DND-41 (cell line): ENCODE measurements around the gene RNF217.

Source experiments
- ATAC-seq: fragments of 200-7000 bp; cut with Tn5 transposase; 3 replicates; pipeline ENCODE4 v1.9.1; 2021; ENCODE audit warnings: low read depth; ENCODE audit not compliant: insufficient read depth
- DNase-seq: peaks from one replicate; pipeline ENCODE4 v3.0.0-alpha.2; 2020
- H2AFZ ChIP-seq: 2 replicates; pipeline ENCODE4 v1.6.0; 2012; ENCODE audit warnings: low read depth, low read length
- H3K27ac ChIP-seq: 2 replicates; pipeline ENCODE4 v1.5.1; 2012; ENCODE audit warnings: low read length, inconsistent platforms
- H3K27me3 ChIP-seq: fragments of 200-600 bp; sonication (generic); 2 replicates; pipeline ENCODE4 v1.6.0; 2012; ENCODE audit warnings: low read length, mild to moderate bottlenecking, inconsistent platforms; ENCODE audit not compliant: insufficient read depth, poor library complexity
- H3K36me3 ChIP-seq: 2 replicates; pipeline ENCODE4 v1.5.1; 2012; ENCODE audit warnings: low read length, inconsistent platforms; ENCODE audit not compliant: insufficient read depth
- H3K4me1 ChIP-seq: 2 replicates; pipeline ENCODE4 v1.5.1; 2012; ENCODE audit warnings: mild to moderate bottlenecking, low read length; ENCODE audit not compliant: insufficient read depth
- H3K4me2 ChIP-seq: 2 replicates; pipeline ENCODE4 v1.6.0; 2012; ENCODE audit warnings: mild to moderate bottlenecking, moderate library complexity, low read length, inconsistent platforms; ENCODE audit not compliant: insufficient read depth
- H3K4me3 ChIP-seq, 2 experiments: fragments of 200-600 bp in 1 of 2; shearing (Covaris generic) in 1 of 2; 2 replicates each; pipeline ENCODE4 v1.5.1; 2012 to 2016; ENCODE audit warnings: inconsistent platforms in 2 of 2, low read length in 2 of 2, mild to moderate bottlenecking in 2 of 2, low read depth in 1 of 2, moderate library complexity in 1 of 2
- H3K79me2 ChIP-seq: 2 replicates; pipeline ENCODE4 v1.6.0; 2012; ENCODE audit warnings: low read length, inconsistent platforms; ENCODE audit not compliant: insufficient read depth
- H3K9ac ChIP-seq: 2 replicates; pipeline ENCODE4 v1.6.0; 2012; ENCODE audit warnings: low read depth, mild to moderate bottlenecking, inconsistent platforms, low read length, moderate library complexity
- H3K9me3 ChIP-seq: 2 replicates; pipeline ENCODE4 v1.5.1; 2012; ENCODE audit warnings: low read length, moderate library complexity, mild to moderate bottlenecking, inconsistent platforms; ENCODE audit not compliant: insufficient read depth, severe bottlenecking
- H4K20me1 ChIP-seq: 2 replicates; pipeline ENCODE4 v1.6.0; 2012; ENCODE audit warnings: low read length; ENCODE audit not compliant: insufficient read depth
- CTCF ChIP-seq: IDR thresholded peaks from 2 replicates; pipeline ENCODE4 v1.5.1; 2012; ENCODE audit warnings: borderline replicate concordance, low read length, moderate library complexity, mild to moderate bottlenecking; ENCODE audit not compliant: poor library complexity, severe bottlenecking; ENCODE audit errors: extremely low read depth
- EZH2 ChIP-seq: IDR thresholded peaks from 3 replicates; pipeline ENCODE4 v1.6.1; 2012; ENCODE audit warnings: borderline replicate concordance, low read depth, mild to moderate bottlenecking, moderate library complexity, low read length, inconsistent platforms; ENCODE audit not compliant: severe bottlenecking

RNF217 gene

DNA sequence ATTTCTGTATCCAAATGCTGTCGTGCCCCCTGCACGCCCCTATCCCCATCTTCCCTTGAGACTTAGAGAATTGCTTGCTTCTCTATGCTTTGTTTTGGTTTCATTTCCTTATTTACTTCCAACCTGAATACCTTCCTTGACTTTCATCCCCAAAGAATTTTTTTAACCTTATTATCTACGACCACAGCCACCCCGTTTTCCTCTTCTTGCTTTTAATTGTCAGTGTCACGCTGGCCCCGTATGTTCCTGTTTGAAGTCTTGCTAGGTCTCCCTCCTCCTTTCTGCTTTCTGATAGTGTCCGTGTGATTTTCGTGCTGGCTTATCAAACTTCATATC lies 40.1 kb downstream of the RNF217 start:
- Histone ChIP-seq H3K9ac (no peak overlapping the region), H3K9me3 (no peaks in the 10 kb centered on the region), H2AFZ (no peak overlapping the region), H3K27me3 (no peaks in the 10 kb centered on the region), H3K36me3 (no peaks in the 10 kb centered on the region), H3K27ac (no peak overlapping the region), H3K4me3 (no peak overlapping the region), H3K79me2 (no peaks in the 10 kb centered on the region), H3K4me2 (no peak overlapping the region), H4K20me1 (no peaks in the 10 kb centered on the region), H3K4me1 (no peaks in the 10 kb centered on the region)
- TF ChIP-seq CTCF = no peak
- TF ChIP-seq EZH2 = no peak
- no peak for DNase-seq
- ATAC-seq = no peak

- no peaks in the 10 kb centered on the region for H3K4me1 ChIP-seq
Measured at GRCh38 chr6:125003070-125003469, 40.8 kb downstream of the RNF217 start.

DNA sequence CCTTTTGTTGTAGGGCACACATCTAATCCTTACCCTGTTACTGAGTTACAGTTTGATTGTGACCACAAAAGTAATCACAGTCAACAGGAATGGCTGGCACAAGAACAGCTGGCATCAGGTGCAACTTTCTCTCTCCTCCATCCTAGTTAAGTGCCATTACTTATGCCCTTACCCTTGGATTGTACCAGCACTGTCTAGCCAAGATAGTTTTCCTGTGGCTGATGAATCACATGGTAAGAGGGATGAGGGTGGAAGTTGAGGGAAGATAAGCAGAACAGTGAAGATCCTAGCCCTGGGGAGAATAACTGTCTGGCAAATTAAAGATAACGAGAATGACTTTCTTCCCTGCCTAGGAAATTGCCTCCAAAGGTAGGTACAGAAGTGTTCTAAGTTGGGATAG lies 42.0 kb downstream of the RNF217 start:
- H3K4me3 ChIP-seq = no peak overlapping the region
- H2AFZ ChIP-seq = no peak overlapping the region
- no peaks in the 10 kb centered on the region for H3K4me1 ChIP-seq
- H4K20me1 ChIP-seq = no peaks in the 10 kb centered on the region
- no peak overlapping the region for H3K4me2 ChIP-seq
- no peaks in the 10 kb centered on the region for H3K9me3 ChIP-seq
- no peak for DNase-seq
- H3K27me3 ChIP-seq = no peaks in the 10 kb centered on the region
- peak; percentile 40; the same call in 1 of the 3 replicates for ATAC-seq
- H3K79me2 ChIP-seq = no peaks in the 10 kb centered on the region
- H3K9ac ChIP-seq = no peak overlapping the region
- no peak for TF ChIP-seq CTCF
- TF ChIP-seq EZH2 = no peak
- H3K27ac ChIP-seq = no peak overlapping the region
- H3K36me3 ChIP-seq = no peaks in the 10 kb centered on the region

More at GRCh38 chr6:125003070-125003469, 40.8 kb downstream of the RNF217 start:
- DNase-seq (no peak), ATAC-seq (no peak)
- Histone ChIP-seq H3K9me3 (no peaks in the 10 kb centered on the region), H4K20me1 (no peaks in the 10 kb centered on the region), H2AFZ (no peak overlapping the region), H3K4me2 (no peak overlapping the region), H3K4me3 (no peak overlapping the region), H3K27ac (no peak overlapping the region), H3K36me3 (no peaks in the 10 kb centered on the region), H3K79me2 (no peaks in the 10 kb centered on the region), H3K9ac (no peak overlapping the region), H3K27me3 (no peaks in the 10 kb centered on the region)
- TF ChIP-seq EZH2 (no peak), CTCF (no peak)
